KMS-11 (cell line): ENCODE results near the gene BDH1.

Experiments used
- H2AFZ ChIP-seq: fragments of 200-600 bp; sonication (generic); 2 replicates; pipeline ENCODE4 v1.6.1; 2016; ENCODE audit warnings: antibody characterized with exemption, mixed run types, low read depth
- H3K27ac ChIP-seq: fragments of 200-600 bp; sonication (generic); 2 replicates; pipeline ENCODE4 v1.6.1; 2016; ENCODE audit warnings: mild to moderate bottlenecking, mixed run types
- H3K27me3 ChIP-seq: fragments of 200-600 bp; sonication (generic); 2 replicates; pipeline ENCODE4 v1.6.1; 2017; ENCODE audit warnings: mild to moderate bottlenecking, low read depth, mixed run types, moderate library complexity; ENCODE audit not compliant: insufficient read depth
- H3K36me3 ChIP-seq: fragments of 200-600 bp; sonication (generic); 2 replicates; pipeline ENCODE4 v1.6.1; 2017; ENCODE audit warnings: mild to moderate bottlenecking, mixed run types; ENCODE audit not compliant: insufficient read depth
- H3K4me1 ChIP-seq: fragments of 200-600 bp; sonication (generic); 2 replicates; pipeline ENCODE4 v1.6.1; 2016; ENCODE audit warnings: mild to moderate bottlenecking, low read depth, mixed run types; ENCODE audit not compliant: poor library complexity, severe bottlenecking
- H3K4me2 ChIP-seq: fragments of 200-600 bp; sonication (generic); 2 replicates; pipeline ENCODE4 v1.7.0; 2016; ENCODE audit warnings: mild to moderate bottlenecking, mixed run types
- H3K4me3 ChIP-seq: fragments of 200-600 bp; sonication (generic); IDR thresholded peaks from 2 replicates; pipeline ENCODE4 v1.6.1; 2017; ENCODE audit warnings: low read depth, low read length, mixed read lengths; ENCODE audit not compliant: insufficient read depth
- H3K79me2 ChIP-seq: fragments of 200-600 bp; sonication (generic); 2 replicates; pipeline ENCODE4 v1.6.1; 2016; ENCODE audit warnings: low read depth, mixed run types; ENCODE audit not compliant: insufficient read depth
- H3K9ac ChIP-seq: fragments of 200-600 bp; sonication (generic); 2 replicates; pipeline ENCODE4 v1.6.1; 2016; ENCODE audit warnings: mild to moderate bottlenecking, mixed run types
- H4K20me1 ChIP-seq: fragments of 200-600 bp; sonication (generic); 2 replicates; pipeline ENCODE4 v1.6.1; 2016; ENCODE audit warnings: mild to moderate bottlenecking, mixed run types; ENCODE audit not compliant: insufficient read depth
- CTCF ChIP-seq: fragments of 200-600 bp; sonication (generic); conservative IDR thresholded peaks from 2 replicates; pipeline ENCODE4 v1.6.1; 2017; ENCODE audit warnings: low read depth, mild to moderate bottlenecking, antibody characterized with exemption, low read length, moderate library complexity, mixed read lengths

The BDH1 gene

GRCh38 chr3:197463279-197463678 lies 92.5 kb downstream of the BDH1 start:
- no peaks in the 10 kb centered on the region for H4K20me1 ChIP-seq
- no peak overlapping the region for H2AFZ ChIP-seq
- H3K9ac ChIP-seq: no peak overlapping the region
- no peak overlapping the region for H3K4me3 ChIP-seq
- H3K27me3 ChIP-seq: no peaks in the 10 kb centered on the region
- H3K79me2 ChIP-seq: no peaks in the 10 kb centered on the region
- no peak overlapping the region for H3K4me2 ChIP-seq
- H3K36me3 ChIP-seq: no peaks in the 10 kb centered on the region
- no peaks in the 10 kb centered on the region for H3K4me1 ChIP-seq
- no peak for TF ChIP-seq CTCF
- no peak overlapping the region for H3K27ac ChIP-seq

GRCh38 chr3:197462808-197463207 lies 93.0 kb downstream of the BDH1 start:
- Histone ChIP-seq H3K9ac (no peak overlapping the region), H4K20me1 (no peaks in the 10 kb centered on the region), H3K79me2 (no peaks in the 10 kb centered on the region), H3K4me3 (no peak overlapping the region), H3K36me3 (no peaks in the 10 kb centered on the region), H2AFZ (no peak overlapping the region), H3K4me1 (no peaks in the 10 kb centered on the region), H3K4me2 (no peak overlapping the region), H3K27ac (no peak overlapping the region), H3K27me3 (no peaks in the 10 kb centered on the region)
- no peak for TF ChIP-seq CTCF

GRCh38 chr3:197460639-197461038 lies 95.1 kb downstream of the BDH1 start:
- Histone ChIP-seq H3K4me3 (no peak overlapping the region), H3K4me1 (no peaks in the 10 kb centered on the region), H3K4me2 (no peak overlapping the region), H4K20me1 (no peaks in the 10 kb centered on the region), H3K9ac (no peak overlapping the region), H3K79me2 (no peaks in the 10 kb centered on the region), H3K27me3 (no peaks in the 10 kb centered on the region), H3K36me3 (no peaks in the 10 kb centered on the region), H2AFZ (no peak overlapping the region), H3K27ac (no peak overlapping the region)
- no peak for TF ChIP-seq CTCF

- Histone ChIP-seq H3K36me3 (no peaks in the 10 kb centered on the region), H3K27me3 (no peaks in the 10 kb centered on the region; the same call in 1 of the 2 replicates), H4K20me1 (no peaks in the 10 kb centered on the region), H3K4me2 (no peak overlapping the region), H3K4me3 (no peak overlapping the region), H3K4me1 (no peaks in the 10 kb centered on the region), H2AFZ (no peak overlapping the region), H3K79me2 (no peaks in the 10 kb centered on the region), H3K27ac (no peak overlapping the region), H3K9ac (no peak overlapping the region)
- TF ChIP-seq CTCF: no peak
These were observed 95.8 kb downstream of the BDH1 start for GRCh38 chr3:197460002-197460401.
